HepG2 (cell line): ENCODE data around the gene ZNF132. TPM values are rescaled to one million over a fixed set of nuclear protein-coding genes. Genes with fewer than 3 reads are reported as not detected.

Experiments
- ADNP ChIP-seq: sonication (generic); formaldehyde crosslinking; IDR thresholded peaks from 2 replicates; pipeline ENCODE4 v1.4.0; 2020; ENCODE audit warnings: missing genetic modification reagents
- ATRX ChIP-seq: sonication (generic); formaldehyde crosslinking; IDR thresholded peaks from 2 replicates; pipeline ENCODE4 v1.4.0; 2020; ENCODE audit warnings: missing genetic modification reagents, borderline replicate concordance
- BHLHE40 ChIP-seq: IDR thresholded peaks from 2 replicates; pipeline ENCODE4 v1.6.1; 2011; ENCODE audit warnings: low read length, improper control_type of control experiment
- CENPBD1 ChIP-seq: sonication (generic); formaldehyde crosslinking; IDR thresholded peaks from 2 replicates; pipeline ENCODE4 v1.8.0; 2022; ENCODE audit warnings: missing genetic modification reagents, low read depth, mild to moderate bottlenecking, borderline replicate concordance
- FOSL2 ChIP-seq: sonication (generic); formaldehyde crosslinking; IDR thresholded peaks from 2 replicates; pipeline ENCODE4 v1.4.0; 2020; ENCODE audit warnings: missing genetic modification reagents
- FOXP1 ChIP-seq, 2 experiments: fragments of 450-650 bp in 1 of 2; IDR thresholded peaks; 2 replicates each; pipeline ENCODE4 v1.6.1; 2017 to 2018; ENCODE audit warnings: antibody characterized with exemption in 1 of 2
- IRF2 ChIP-seq: IDR thresholded peaks from 2 replicates; pipeline ENCODE4 v1.6.1; 2018; ENCODE audit warnings: missing genetic modification reagents, missing compliant biosample characterization
- JDP2 ChIP-seq: sonication (generic); formaldehyde crosslinking; IDR thresholded peaks from 2 replicates; pipeline ENCODE4 v1.8.1; 2022; ENCODE audit warnings: missing genetic modification reagents, borderline replicate concordance
- JUNB ChIP-seq: sonication (generic); formaldehyde crosslinking; IDR thresholded peaks from 2 replicates; pipeline ENCODE4 v1.8.0; 2022; ENCODE audit warnings: missing genetic modification reagents, mild to moderate bottlenecking, borderline replicate concordance
- KDM1A ChIP-seq: IDR thresholded peaks from 2 replicates; pipeline ENCODE4 v1.6.1; 2016; ENCODE audit warnings: missing compliant biosample characterization
- KDM3A ChIP-seq: IDR thresholded peaks from 2 replicates; pipeline ENCODE4 v1.6.1; 2018; ENCODE audit warnings: low read depth, missing compliant biosample characterization
- SAFB2 ChIP-seq: sonication (generic); formaldehyde crosslinking; IDR thresholded peaks from 2 replicates; pipeline ENCODE4 v1.5.1; 2020; ENCODE audit warnings: missing genetic modification reagents, low read depth, mild to moderate bottlenecking, borderline replicate concordance
- TERF1 ChIP-seq: sonication (generic); formaldehyde crosslinking; IDR thresholded peaks from 2 replicates; pipeline ENCODE4 v1.8.0; 2022; ENCODE audit warnings: mild to moderate bottlenecking, missing genetic modification reagents, moderate library complexity
- THYN1 ChIP-seq: sonication (generic); formaldehyde crosslinking; IDR thresholded peaks from 2 replicates; pipeline ENCODE4 v1.8.1; 2023; ENCODE audit warnings: low read depth, mild to moderate bottlenecking, moderate library complexity, missing genetic modification reagents, borderline replicate concordance
- TIGD3 ChIP-seq: sonication (generic); formaldehyde crosslinking; IDR thresholded peaks from 2 replicates; pipeline ENCODE4 v1.5.1; 2020; ENCODE audit warnings: mild to moderate bottlenecking, missing genetic modification reagents, borderline replicate concordance
- TRIM22 ChIP-seq: fragments of 450-650 bp; IDR thresholded peaks from 2 replicates; pipeline ENCODE4 v1.6.1; 2017
- YY1 ChIP-seq: IDR thresholded peaks from 2 replicates; pipeline ENCODE4 v1.6.1; 2011; ENCODE audit warnings: low read length, low read depth, moderate library complexity, mild to moderate bottlenecking; ENCODE audit not compliant: insufficient read depth, insufficient replicate concordance
- ZNF121 ChIP-seq: sonication (generic); formaldehyde crosslinking; IDR thresholded peaks from 2 replicates; pipeline ENCODE4 v1.5.0; 2020; ENCODE audit warnings: mild to moderate bottlenecking, missing genetic modification reagents
- ZNF253 ChIP-seq: sonication (generic); formaldehyde crosslinking; IDR thresholded peaks from 2 replicates; pipeline ENCODE4 v1.8.0; 2022; ENCODE audit warnings: mild to moderate bottlenecking, missing genetic modification reagents, borderline replicate concordance
- ZNF549 ChIP-seq: sonication (generic); formaldehyde crosslinking; IDR thresholded peaks from 2 replicates; pipeline ENCODE4 v1.5.0; 2020; ENCODE audit warnings: missing genetic modification reagents
- ZNF776 ChIP-seq: sonication (generic); formaldehyde crosslinking; IDR thresholded peaks from 2 replicates; pipeline ENCODE4 v1.4.0; 2020; ENCODE audit warnings: mild to moderate bottlenecking, missing genetic modification reagents
- polyA plus RNA-seq, 8 experiments: library from polyadenylated mRNA; depleted of rRNA in 3 of 8; stranded (reverse) in 7 of 8; unstranded in 1 of 8; fragments of >200 nt; fragmentation: Illumina TruSeq in 4 of 8; extraction: Trizol in 4 of 8; gene quantifications; 2 replicates each; pipeline versions ENCODE4 v1.2.1 to v1.2.3, GENCODE V29; 2011 to 2016; ENCODE audit warnings: low read depth in 4 of 8, missing spikeins in 1 of 8, mixed read lengths in 1 of 8; ENCODE audit not compliant: insufficient read depth in 1 of 8
- total RNA-seq, 5 experiments: library from RNA; depleted of rRNA; stranded (reverse); fragments of >200 nt; fragmentation: Illumina TruSeq; extraction: Trizol; gene quantifications; 2 replicates each; pipeline ENCODE4 v1.2.3, GENCODE V29; 2016; ENCODE audit warnings: low read depth in 1 of 5

The ZNF132 gene
- total and polyA plus RNA-seq, 2 of the 13 experiments (the other 11 are each of a cell fraction or from before 2014, with no cell fraction given), result not detected

GRCh38 chr19:58408152-58409009 lies 31.6 kb downstream of the ZNF132 start, which contains the start of gene ZNF584 (continued):
- TF ChIP-seq FOSL2 (CRISPR knock-in tag) (no peak), FOXP1 (IDR thresholded peaks at IDR 0.05) (no peak), FOXP1 (CRISPR knock-in tag; IDR thresholded peaks at IDR 0.05) (no peak), ZNF121 (CRISPR knock-in tag) (no peak), JDP2 (CRISPR knock-in tag) (no peak), TERF1 (CRISPR knock-in tag) (no peak), ATRX (no peak), ZNF549 (no peak), ZNF253 (no peak; the same call in 1 of the 2 replicates), ZNF776 (CRISPR knock-in tag) (no peak; the same call in 1 of the 2 replicates), KDM3A (CRISPR knock-in tag) (no peak), BHLHE40 (no peak), YY1 (peak; percentile 80), IRF2 (CRISPR knock-in tag) (peak; percentile 89), SAFB2 (CRISPR knock-in tag) (peak; percentile 68; the same call in 1 of the 2 replicates), TIGD3 (CRISPR knock-in tag) (no peak), KDM1A (CRISPR knock-in tag) (no peak), THYN1 (CRISPR knock-in tag) (no peak), ADNP (CRISPR knock-in tag) (no peak), CENPBD1 (CRISPR knock-in tag) (no peak), TRIM22 (no peak), JUNB (no peak)
